Upper lobe of right lung (tissue), 1 donor: ENCODE results near the gene REX1BD. TPM values are rescaled to one million over a fixed set of nuclear protein-coding genes. Genes with fewer than 3 reads are reported as not detected.

Experiments used
- ATAC-seq: fragments of 200-7000 bp; cut with Tn5 transposase; one replicate; pipeline ENCODE4 v1.9.1; 2020; ENCODE audit warnings: mild to moderate bottlenecking, moderate library complexity
- DNase-seq: peaks from one replicate; pipeline ENCODE4 v3.0.0-alpha.2; 2020
- H3K27ac ChIP-seq: fragments of 200-600 bp; one replicate; pipeline ENCODE4 v1.8.0; 2022
- H3K27me3 ChIP-seq: fragments of 200-600 bp; one replicate; pipeline ENCODE4 v1.8.0; 2022; ENCODE audit warnings: mild to moderate bottlenecking
- H3K36me3 ChIP-seq: fragments of 200-600 bp; one replicate; pipeline ENCODE4 v1.8.0; 2022
- H3K4me1 ChIP-seq: fragments of 200-600 bp; one replicate; pipeline ENCODE4 v1.8.0; 2022
- H3K4me3 ChIP-seq: fragments of 200-600 bp; one replicate; pipeline ENCODE4 v1.8.0; 2022; ENCODE audit warnings: mild to moderate bottlenecking
- H3K9me3 ChIP-seq: fragments of 200-600 bp; one replicate; pipeline ENCODE4 v1.8.0; 2022
- intact Hi-C: fragments of 100-400 bp; cut with DNase I; formaldehyde crosslinking; loops from one replicate; pipeline ENCODE4 v1.11.0; 2022
- total RNA-seq: library from RNA; stranded (reverse); fragmentation: NEBNext Ultra II Directional; extraction: Animal tissue kit (Norgen Biotek cat#: 25700); gene quantifications from one replicate; pipeline ENCODE4 v1.2.1, GENCODE V29; 2021
- TF ChIP-seq, protein P1 (sequence below): fragments of 200-600 bp; IDR thresholded peaks from one replicate; pipeline ENCODE4 v1.8.0; 2022; ENCODE audit warnings: antibody characterized with exemption
- donor health status: DM: no; HTN: yes; CAD: no; lungs with severe emphysema.

Gene REX1BD
- total RNA-seq, 1 donor from 2014 or later, result 57.1 TPM

DNA sequence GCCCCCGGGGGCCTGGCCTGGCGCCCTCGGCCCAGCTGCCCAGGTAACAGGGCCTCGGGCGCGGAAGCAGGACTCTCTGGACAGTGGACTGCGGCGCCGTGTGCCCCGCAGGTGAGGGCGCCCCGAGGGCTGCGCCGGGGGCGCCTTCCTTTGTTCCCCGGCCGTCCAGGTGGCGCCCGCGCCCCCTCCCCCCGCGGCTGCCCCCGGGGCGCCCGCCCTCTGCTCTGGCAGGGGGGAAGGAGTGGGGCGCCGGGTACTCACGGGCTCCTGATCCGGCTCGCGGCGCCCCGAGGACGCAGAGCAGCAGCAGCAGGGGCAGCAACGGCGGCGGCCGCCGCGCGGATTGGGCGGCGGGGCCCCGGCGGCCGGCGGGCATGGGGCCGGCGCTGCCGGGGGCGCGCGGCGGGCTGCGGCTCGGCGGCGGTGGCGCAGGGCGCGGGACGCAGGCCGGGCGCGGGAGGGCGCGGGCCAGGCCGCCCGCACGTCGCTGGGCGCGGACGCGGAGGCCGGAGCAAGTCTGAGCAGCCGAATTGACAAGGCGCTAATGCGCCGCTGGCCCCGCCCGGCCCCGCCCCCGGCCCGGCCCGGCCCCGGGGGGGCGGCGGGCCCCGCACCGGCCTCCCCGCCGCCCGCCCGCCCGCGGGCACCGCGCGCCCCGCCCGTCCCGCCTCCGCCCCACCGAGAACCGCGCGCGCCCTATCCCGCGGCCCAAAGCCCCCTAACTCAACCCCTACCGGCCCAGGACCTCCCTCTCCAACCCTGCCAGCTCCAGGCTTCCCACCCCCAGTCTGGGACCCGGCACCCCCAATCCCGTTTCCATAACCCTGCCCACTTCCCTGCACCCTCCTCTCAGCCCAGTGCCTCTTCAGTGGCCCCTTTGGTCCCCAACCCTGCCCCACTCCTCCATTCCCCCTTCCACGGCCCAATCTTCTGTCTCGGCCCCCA is 18.0 kb downstream of the REX1BD start, which contains the start of gene CRLF1:
TSS of gene CRLF1 (minus strand) at position 519 of the 945 bp plus-strand sequence. CDS start at position 376, 143 bp downstream.
- peaks cover 83% of the 10 kb centered on the region for H3K27me3 ChIP-seq
- peaks cover 33% of the 10 kb centered on the region for H3K4me1 ChIP-seq
- TF ChIP-seq, protein P1, sequence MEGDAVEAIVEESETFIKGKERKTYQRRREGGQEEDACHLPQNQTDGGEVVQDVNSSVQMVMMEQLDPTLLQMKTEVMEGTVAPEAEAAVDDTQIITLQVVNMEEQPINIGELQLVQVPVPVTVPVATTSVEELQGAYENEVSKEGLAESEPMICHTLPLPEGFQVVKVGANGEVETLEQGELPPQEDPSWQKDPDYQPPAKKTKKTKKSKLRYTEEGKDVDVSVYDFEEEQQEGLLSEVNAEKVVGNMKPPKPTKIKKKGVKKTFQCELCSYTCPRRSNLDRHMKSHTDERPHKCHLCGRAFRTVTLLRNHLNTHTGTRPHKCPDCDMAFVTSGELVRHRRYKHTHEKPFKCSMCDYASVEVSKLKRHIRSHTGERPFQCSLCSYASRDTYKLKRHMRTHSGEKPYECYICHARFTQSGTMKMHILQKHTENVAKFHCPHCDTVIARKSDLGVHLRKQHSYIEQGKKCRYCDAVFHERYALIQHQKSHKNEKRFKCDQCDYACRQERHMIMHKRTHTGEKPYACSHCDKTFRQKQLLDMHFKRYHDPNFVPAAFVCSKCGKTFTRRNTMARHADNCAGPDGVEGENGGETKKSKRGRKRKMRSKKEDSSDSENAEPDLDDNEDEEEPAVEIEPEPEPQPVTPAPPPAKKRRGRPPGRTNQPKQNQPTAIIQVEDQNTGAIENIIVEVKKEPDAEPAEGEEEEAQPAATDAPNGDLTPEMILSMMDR, result no peak
- H3K36me3 ChIP-seq, result no peaks in the 10 kb centered on the region
- no peaks in the 10 kb centered on the region for H3K9me3 ChIP-seq
- H3K4me3 ChIP-seq, result peak within 1 kb of the TSS; percentile 16
- no peak for DNase-seq
- intact Hi-C loops, result no loop called here
- no peak within 1 kb of the TSS for H3K27ac ChIP-seq
- ATAC-seq, result no peak

DNA sequence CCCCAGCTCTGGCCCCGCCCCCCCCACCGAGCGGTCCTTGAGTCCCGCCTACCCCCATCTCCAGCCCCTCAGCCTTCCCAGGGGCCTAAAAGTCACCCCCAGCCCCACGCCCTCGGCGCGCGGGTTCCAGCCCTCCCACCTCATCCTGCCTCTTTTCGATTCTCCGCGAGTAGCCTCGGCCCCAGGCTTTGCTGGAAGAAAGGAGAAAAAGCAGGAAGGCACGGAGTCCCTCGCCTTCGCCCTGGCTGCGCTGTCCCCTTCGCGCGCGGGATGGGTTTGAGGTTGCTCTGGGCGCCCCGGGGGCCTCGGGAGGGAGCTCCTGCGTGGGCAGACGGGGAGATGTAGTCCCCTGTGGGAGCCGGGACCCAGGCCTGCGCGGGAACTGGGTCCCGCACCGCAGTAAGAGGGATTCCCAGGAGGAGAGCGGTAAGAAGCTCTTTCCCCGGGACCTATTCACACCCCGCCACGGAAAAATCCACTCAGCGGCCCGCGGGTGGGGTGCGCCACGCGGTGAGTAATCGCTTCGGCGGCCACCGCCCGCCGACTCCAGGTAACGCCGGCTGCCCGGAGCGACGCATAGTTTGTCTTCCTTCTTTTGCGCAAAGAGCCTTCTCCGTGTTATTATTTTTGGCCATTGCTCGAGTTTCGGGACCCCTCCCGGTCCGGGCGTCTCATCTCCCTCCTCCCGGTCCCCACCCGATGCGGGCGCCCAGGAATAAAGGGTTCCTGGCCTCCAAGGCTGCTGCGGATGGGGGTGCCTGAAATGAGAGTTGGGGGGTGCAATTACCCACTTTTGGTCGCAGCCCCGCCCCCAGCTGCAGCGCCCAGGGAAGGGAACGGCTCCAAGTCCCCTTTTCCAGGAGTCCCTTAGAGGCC is 18.9 kb downstream of the REX1BD start:
- intact Hi-C loops, result no loop called here
- TF ChIP-seq, protein P1, result no peak
- Histone ChIP-seq H3K36me3 (no peaks in the 10 kb centered on the region), H3K9me3 (no peaks in the 10 kb centered on the region), H3K4me1 (peaks cover 42% of the 10 kb centered on the region), H3K27ac (no peak overlapping the region), H3K4me3 (peak overlapping the region; percentile 2), H3K27me3 (peaks cover 92% of the 10 kb centered on the region)
- no peak for ATAC-seq
- no peak for DNase-seq

DNA sequence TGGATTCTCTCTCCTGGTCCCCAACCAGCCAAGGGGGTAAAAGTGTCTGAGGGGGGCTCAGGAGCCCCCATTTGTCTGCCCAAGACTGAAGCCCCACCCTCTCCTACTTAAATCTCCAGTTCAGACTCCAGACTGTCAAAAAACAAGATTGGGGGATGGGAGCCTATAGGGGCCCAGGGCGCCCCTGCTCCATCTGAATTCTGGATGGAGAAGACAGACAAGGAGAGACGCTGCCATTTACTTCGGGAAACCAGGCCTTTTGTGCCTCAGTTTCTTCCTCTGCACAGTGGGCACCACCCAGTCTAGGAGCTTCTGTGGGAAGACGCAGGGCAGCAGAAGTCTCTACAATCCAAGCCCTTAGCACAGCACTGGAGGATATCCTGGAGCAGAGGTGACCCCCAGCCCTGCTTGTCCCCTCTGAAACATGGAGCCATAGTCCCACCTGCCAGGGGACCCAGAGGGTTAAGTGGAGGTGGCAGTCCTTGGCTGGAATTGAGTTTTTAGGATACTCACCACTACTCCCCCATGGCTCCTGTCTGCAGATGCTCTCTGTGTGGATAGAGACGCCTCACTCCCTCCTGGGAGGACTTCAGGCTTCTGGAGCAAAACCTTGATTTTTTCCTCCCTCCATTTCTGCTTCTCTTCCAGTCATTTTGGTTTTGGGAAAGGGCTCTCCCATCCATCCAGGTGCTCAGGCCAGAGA is 19.7 kb downstream of the REX1BD start:
- ATAC-seq, result no peak
- H3K9me3 ChIP-seq, result no peaks in the 10 kb centered on the region

DNA sequence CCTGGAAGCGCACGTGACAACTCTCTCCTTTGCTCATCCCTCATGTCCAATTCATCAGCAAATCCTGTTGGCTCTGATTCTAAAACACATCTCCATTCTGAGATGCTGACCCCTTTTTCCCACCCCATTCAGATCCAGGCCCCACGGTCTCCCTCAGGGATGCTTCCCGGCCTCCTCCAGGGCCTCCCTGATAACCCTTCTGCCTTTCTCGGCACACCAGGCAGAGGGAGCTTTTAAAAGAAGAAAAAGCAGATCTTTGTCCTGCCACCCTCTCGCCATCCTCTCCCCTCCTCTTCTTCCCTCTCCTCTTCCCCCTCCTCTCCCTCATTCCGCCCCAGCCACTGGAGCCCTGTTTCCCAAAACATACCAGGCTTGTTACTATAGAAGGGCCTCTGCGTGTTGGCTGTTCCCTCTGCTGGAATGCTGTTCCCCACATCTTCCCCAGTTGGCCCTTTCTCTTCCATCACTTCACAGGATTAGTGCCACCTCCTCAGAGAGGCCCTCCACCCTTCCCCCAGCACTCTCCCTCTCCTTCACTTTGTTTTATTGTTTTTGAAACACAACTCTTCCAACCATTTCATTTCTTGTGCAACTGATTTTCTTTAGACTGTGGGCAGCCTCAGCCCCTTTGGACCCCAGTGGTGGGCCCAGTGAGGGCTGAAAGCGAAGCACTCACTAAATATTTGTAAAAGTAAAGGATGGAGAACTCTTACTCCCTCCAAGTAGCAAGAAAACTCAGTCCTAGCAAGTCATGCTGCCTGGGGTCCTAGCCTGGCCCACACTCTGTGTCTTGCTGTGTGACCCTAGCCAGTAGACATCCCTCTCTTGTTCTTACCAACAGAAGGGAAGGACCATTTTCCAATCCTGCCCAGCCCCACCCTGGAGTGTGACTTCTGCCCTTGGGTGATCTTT is 20.5 kb downstream of the REX1BD start:
- H3K27ac ChIP-seq, result no peak overlapping the region
- H3K4me3 ChIP-seq, result no peak overlapping the region
- intact Hi-C loops, result no loop called here
- peaks cover 93% of the 10 kb centered on the region for H3K27me3 ChIP-seq
- peaks cover 38% of the 10 kb centered on the region for H3K4me1 ChIP-seq
- no peaks in the 10 kb centered on the region for H3K36me3 ChIP-seq
- TF ChIP-seq, protein P1, result no peak
- H3K9me3 ChIP-seq, result no peaks in the 10 kb centered on the region
- ATAC-seq (no peak), DNase-seq (no peak)

More for the DNA sequence above, 19.7 kb downstream of the REX1BD start:
- H3K4me1 ChIP-seq, result peaks cover 44% of the 10 kb centered on the region
- intact Hi-C loops, result no loop called here
- no peaks in the 10 kb centered on the region for H3K36me3 ChIP-seq
- H3K4me3 ChIP-seq, result no peak overlapping the region
- TF ChIP-seq, protein P1, result no peak
- no peak for DNase-seq
- no peak overlapping the region for H3K27ac ChIP-seq
- H3K27me3 ChIP-seq, result peaks cover 93% of the 10 kb centered on the region
